Brain microvascular endothelial cell (primary cell): Measurements from ENCODE around the gene MALAT1.

Experiments used
- DNase-seq: peaks from one replicate; pipeline ENCODE4 v3.0.0-alpha.2; 2020
- H3K27ac ChIP-seq: fragments of 250-450 bp; sonication (Bioruptor Pico); 2 replicates; pipeline ENCODE4 v1.5.1; 2020; ENCODE audit warnings: mild to moderate bottlenecking, moderate library complexity
- H3K27me3 ChIP-seq: fragments of 250-450 bp; sonication (Bioruptor Pico); replicated peaks from 2 replicates; pipeline ENCODE4 v1.5.1; 2020; ENCODE audit warnings: mild to moderate bottlenecking
- H3K36me3 ChIP-seq: fragments of 250-450 bp; sonication (Bioruptor Pico); replicated peaks from 2 replicates; pipeline ENCODE4 v1.5.1; 2020; ENCODE audit warnings: mild to moderate bottlenecking
- H3K4me3 ChIP-seq: 2 replicates; pipeline ENCODE4 v1.5.1; 2011; ENCODE audit warnings: low read depth, mild to moderate bottlenecking, control low read depth, low read length, moderate library complexity
- in situ Hi-C: cut with HindIII; loops from 2 replicates; pipeline ENCODE4 v1.10.0; 2017; ENCODE audit warnings: low sequenced_read_pairs, low pct_ligation_motif_present
- TF ChIP-seq, protein P1 (sequence below): IDR thresholded peaks from 2 replicates; pipeline ENCODE4 v1.5.1; 2011; ENCODE audit warnings: low read depth, mild to moderate bottlenecking, moderate library complexity, low read length, control low read depth, inconsistent platforms; ENCODE audit errors: missing control alignments

The MALAT1 gene

DNA sequence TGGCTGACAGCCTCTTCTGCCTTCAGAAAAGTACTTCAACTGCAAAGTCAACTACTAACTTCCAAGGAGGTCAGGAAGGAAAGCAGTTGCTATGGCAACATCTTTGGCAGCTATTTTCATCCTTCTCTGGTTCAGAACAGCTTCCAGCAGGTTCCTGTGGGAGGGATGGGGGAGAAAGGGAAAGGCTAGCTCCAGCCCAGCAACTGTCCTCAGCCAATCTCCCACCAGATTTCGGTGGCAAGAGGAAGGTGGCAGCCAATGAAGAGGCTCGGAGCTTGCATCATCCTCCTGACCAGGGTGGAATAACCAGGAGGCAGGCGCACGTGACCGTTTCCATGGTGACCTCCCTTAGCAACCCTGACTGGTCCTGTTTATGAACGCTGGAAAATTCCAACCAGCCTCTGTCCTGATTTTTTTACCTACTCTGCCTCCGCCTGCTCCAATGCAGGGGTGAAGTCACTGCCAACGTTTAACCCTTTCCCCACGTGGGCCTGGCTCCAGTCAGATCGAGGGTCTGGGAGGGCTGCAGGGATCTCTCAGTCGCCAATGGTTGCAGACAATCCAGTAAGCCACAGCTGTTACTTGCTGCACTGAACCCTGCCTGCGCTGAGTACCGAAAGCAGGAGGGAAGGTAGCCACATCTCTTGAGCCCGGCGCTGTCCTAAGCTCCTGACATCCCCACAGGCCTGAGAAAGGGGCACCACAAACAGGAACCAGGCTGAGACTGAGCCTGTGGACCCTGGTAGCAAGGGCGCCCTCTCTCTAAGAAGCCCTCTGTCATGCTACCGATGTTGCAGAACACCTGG is 11.2 kb upstream of the MALAT1 start:
- no peaks in the 10 kb centered on the region for H3K27me3 ChIP-seq
- peak overlapping the region; percentile 99 for H3K27ac ChIP-seq
- H3K4me3 ChIP-seq, result peak overlapping the region; percentile 3
- DNase-seq, result peak; percentile 100
- TF ChIP-seq, protein P1, sequence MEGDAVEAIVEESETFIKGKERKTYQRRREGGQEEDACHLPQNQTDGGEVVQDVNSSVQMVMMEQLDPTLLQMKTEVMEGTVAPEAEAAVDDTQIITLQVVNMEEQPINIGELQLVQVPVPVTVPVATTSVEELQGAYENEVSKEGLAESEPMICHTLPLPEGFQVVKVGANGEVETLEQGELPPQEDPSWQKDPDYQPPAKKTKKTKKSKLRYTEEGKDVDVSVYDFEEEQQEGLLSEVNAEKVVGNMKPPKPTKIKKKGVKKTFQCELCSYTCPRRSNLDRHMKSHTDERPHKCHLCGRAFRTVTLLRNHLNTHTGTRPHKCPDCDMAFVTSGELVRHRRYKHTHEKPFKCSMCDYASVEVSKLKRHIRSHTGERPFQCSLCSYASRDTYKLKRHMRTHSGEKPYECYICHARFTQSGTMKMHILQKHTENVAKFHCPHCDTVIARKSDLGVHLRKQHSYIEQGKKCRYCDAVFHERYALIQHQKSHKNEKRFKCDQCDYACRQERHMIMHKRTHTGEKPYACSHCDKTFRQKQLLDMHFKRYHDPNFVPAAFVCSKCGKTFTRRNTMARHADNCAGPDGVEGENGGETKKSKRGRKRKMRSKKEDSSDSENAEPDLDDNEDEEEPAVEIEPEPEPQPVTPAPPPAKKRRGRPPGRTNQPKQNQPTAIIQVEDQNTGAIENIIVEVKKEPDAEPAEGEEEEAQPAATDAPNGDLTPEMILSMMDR, result no peak
- H3K36me3 ChIP-seq, result no peaks in the 10 kb centered on the region
- in situ Hi-C loops, result no loop called here

DNA sequence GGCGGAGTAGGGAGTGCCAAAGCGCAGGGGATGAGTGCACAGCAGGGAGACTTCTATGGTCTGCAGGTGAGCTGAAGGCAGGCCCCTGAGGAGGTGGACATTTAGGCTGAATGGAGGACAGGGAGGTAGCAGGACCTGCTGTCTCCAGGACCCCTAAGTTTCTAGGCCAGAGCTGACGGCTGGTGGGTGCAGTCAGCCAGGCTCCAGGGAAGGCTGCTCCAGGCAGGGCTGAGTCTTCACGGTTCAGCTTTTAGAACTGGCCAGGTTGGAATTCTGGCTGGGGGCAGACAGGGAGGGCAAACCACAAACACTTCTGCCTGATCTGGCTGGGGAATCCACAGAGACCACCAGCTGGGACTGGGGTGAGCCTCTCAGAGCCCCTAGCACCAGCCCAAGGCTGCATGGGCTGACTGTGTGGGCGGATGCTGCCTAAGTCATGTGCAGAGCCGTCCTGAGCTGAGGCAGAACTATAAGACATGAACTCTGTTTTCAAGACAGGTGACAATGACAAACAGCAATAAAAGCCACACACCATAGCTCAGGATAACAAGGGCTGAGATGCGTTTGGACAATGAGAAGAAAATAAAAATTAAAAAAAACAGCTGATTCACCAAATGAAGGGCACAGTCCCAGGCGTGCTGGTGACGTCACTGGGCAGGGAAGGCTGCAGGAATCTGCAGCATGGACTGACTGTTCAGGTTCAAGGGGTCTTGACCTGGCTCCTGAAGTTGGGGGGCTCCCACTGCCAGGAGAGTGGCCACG is 10.4 kb upstream of the MALAT1 start:
- Histone ChIP-seq H3K36me3 (no peaks in the 10 kb centered on the region), H3K27ac (peak overlapping the region; percentile 99), H3K4me3 (peak overlapping the region; percentile 3), H3K27me3 (no peaks in the 10 kb centered on the region)
- in situ Hi-C loops, result no loop called here
- peak; percentile 68 for DNase-seq
- TF ChIP-seq, protein P1, result no peak

DNA sequence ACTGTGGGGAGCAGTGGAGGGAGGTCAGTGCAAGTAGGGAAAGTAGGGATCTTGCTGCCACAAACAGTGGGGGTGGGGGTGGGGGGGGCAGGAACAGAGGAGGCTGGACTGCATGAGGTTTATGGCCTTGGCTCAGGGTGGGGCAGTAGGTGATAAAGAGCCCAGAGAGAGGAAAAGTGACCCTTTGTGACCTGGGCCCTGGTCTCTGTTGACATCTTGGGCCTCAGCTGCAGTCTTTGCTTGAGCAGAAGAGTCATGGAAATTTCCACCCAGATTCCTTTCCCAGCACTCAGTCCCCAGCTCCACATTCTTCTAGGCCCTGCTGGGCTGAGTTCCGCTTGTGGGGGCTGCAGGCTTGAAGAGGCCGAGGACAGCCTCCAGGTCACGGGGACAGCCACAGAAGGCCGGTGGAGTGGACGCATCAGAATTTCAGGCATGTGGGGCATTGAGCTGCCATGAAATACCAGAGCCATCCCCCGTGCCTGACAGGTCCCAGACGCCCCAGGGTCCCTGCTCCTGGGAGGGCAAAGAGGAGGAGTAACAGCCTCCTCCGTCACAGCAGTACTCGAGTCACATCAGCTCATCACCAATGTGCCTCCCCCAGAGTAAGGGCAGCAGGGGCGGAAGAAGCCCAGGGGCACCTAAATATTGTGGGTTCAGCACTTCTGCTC is 9.7 kb upstream of the MALAT1 start:
- peak; percentile 84 for DNase-seq
- TF ChIP-seq, protein P1, result no peak
- in situ Hi-C loops, result no loop called here
- Histone ChIP-seq H3K27me3 (no peaks in the 10 kb centered on the region), H3K27ac (peak overlapping the region; percentile 99), H3K4me3 (no peak overlapping the region), H3K36me3 (no peaks in the 10 kb centered on the region)

DNA sequence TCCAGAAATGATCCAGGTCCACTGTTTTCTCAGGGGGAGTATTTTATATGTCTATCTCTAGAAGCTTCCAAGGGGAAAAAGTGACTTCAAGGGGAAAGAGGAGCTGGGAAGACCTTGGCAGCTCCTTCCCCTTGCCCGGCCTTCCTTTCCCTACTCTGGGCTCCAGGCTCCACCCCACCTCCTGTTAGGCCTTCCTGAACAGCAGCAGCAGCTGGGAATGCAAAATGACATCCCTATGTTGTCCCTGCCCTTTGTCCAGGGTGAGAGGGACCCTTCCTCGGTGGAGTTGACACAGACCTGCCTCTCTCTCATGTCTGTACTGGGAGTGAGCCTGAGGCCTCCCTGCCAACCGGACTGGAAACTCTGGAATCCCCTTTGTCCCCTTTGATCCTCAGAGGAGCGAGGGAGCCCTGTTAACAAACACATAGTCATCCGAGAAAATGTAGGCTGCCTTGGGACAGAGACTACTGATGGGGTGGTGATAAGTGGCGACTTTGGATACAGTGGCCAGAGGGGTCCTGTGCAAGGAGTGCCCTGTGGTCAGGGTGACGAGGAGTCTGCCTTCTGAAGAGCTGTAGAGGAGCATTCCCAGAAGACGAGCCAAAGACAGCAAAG is 9.0 kb upstream of the MALAT1 start:
- peak; percentile 27 for DNase-seq
- H3K27ac ChIP-seq, result peak overlapping the region; percentile 99
- H3K4me3 ChIP-seq, result no peak overlapping the region
- H3K36me3 ChIP-seq, result no peaks in the 10 kb centered on the region
- in situ Hi-C loops, result no loop called here
- TF ChIP-seq, protein P1, result no peak
- H3K27me3 ChIP-seq, result no peaks in the 10 kb centered on the region

DNA sequence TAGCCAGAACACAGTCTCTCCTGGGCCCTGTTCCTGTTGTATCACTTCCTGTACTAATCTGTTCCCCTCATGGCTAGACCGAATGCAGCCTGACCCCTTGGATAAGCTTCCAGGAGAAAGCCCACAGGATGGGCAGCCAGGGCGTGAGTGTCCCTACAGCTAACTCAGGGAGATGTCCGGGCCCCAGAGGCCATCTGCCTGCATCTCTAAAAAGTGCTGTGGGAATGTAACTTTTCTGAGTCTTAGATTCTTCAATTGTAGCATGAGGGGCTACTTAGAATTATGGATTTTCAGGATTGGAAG is 7.7 kb upstream of the MALAT1 start:
- no peaks in the 10 kb centered on the region for H3K27me3 ChIP-seq
- in situ Hi-C loops, result no loop called here
- TF ChIP-seq, protein P1, result no peak
- no peaks in the 10 kb centered on the region for H3K36me3 ChIP-seq
- no peak overlapping the region for H3K4me3 ChIP-seq
- H3K27ac ChIP-seq, result peak overlapping the region; percentile 99
- peak; percentile 30 for DNase-seq
